ENCODE data around the gene EPB42.

- TF ChIP-seq POLR2AphosphoS5 (IDR thresholded peaks at IDR 0.05; ENCODE audit: low read depth, low read length), result no peak
- TF ChIP-seq POLR2A (IDR thresholded peaks at IDR 0.05; ENCODE audit: low read depth, low read length), result no peak
Observed at GRCh38 chr15:43210172-43210745, 10.6 kb downstream of the EPB42 start.

Measured in GM12892 (cell line).